Vagina (tissue), 2 donors: ENCODE measurements around the gene HAGHL. TPM values are rescaled to one million over a fixed set of nuclear protein-coding genes. Genes with fewer than 3 reads are reported as not detected.
"Not testable (repeated sequence)": the region's sequence is repeated elsewhere in the genome, so short reads cannot be mapped to it uniquely, and the experiment has no call there.

ENCODE experiments used
- DNase-seq, 2 donors: peaks; one replicate each; pipeline ENCODE4 v3.0.0-alpha.2; 2017; ENCODE audit errors: extremely low spot score in 2 of 2
- H3K27ac ChIP-seq: fragments of 200-600 bp; sonication (generic); one replicate; pipeline ENCODE4 v1.5.1; 2019
- H3K27me3 ChIP-seq: fragments of 200-600 bp; sonication (generic); one replicate; pipeline ENCODE4 v1.5.1; 2019
- H3K36me3 ChIP-seq, 2 donors: fragments of 200-600 bp; sonication (generic); one replicate each; pipeline ENCODE4 v1.5.1; 2017 to 2019
- H3K4me1 ChIP-seq: fragments of 200-600 bp; sonication (generic); one replicate; pipeline ENCODE4 v1.5.1; 2019
- H3K4me3 ChIP-seq, 2 donors: fragments of 200-600 bp; sonication (generic); 1 replicate in 1 of 2; 2 replicates in 1 of 2; pipeline ENCODE4 v1.5.1; 2016 to 2019
- H3K9me3 ChIP-seq: fragments of 200-600 bp; sonication (generic); one replicate; pipeline ENCODE4 v1.5.1; 2019
- POLR2A ChIP-seq, 2 donors: fragments of 450-650 bp; IDR thresholded peaks; one replicate each; pipeline ENCODE4 v1.6.1; 2017; ENCODE audit warnings: antibody characterized with exemption in 2 of 2, mild to moderate bottlenecking in 2 of 2, moderate library complexity in 2 of 2
- POLR2AphosphoS5 ChIP-seq, 2 donors: sonication (generic); formaldehyde crosslinking; IDR thresholded peaks; one replicate each; pipeline ENCODE4 v1.9.0; 2017; ENCODE audit warnings: antibody characterized with exemption in 2 of 2, mild to moderate bottlenecking in 2 of 2, low read depth in 1 of 2; ENCODE audit not compliant: insufficient read depth in 1 of 2
- intact Hi-C: fragments of 100-400 bp; cut with DNase I; formaldehyde crosslinking; loops from one replicate; pipeline ENCODE4 v1.15.1; 2023
- total RNA-seq: library from RNA; depleted of rRNA; stranded (reverse); fragments of >200 nt; gene quantifications from one replicate; pipeline ENCODE4 v1.2.3, GENCODE V29; 2016
- TF ChIP-seq, protein P1 (sequence below), 3 experiments: fragments of 450-650 bp in 2 of 3; fragments of 200-600 bp in 1 of 3; sonication (generic) in 1 of 3; IDR thresholded peaks; one replicate each; pipeline ENCODE4 v1.5.1; 2017 to 2019; ENCODE audit warnings: antibody characterized with exemption in 3 of 3, mild to moderate bottlenecking in 2 of 3, moderate library complexity in 2 of 3

Gene HAGHL
- total RNA-seq, 1 donor from 2014 or later = 5.2 TPM

GRCh38 chr16:774086-775001 is 47.4 kb downstream of the HAGHL start:
- no peaks in the 10 kb centered on the region for H3K9me3 ChIP-seq
- TF ChIP-seq POLR2A (IDR thresholded peaks at IDR 0.05) = no peak
- no peak for TF ChIP-seq POLR2AphosphoS5 (IDR thresholded peaks at IDR 0.05; ENCODE audit: insufficient read depth in 1 of 2, low read depth in 1 of 2)
- TF ChIP-seq, protein P1, sequence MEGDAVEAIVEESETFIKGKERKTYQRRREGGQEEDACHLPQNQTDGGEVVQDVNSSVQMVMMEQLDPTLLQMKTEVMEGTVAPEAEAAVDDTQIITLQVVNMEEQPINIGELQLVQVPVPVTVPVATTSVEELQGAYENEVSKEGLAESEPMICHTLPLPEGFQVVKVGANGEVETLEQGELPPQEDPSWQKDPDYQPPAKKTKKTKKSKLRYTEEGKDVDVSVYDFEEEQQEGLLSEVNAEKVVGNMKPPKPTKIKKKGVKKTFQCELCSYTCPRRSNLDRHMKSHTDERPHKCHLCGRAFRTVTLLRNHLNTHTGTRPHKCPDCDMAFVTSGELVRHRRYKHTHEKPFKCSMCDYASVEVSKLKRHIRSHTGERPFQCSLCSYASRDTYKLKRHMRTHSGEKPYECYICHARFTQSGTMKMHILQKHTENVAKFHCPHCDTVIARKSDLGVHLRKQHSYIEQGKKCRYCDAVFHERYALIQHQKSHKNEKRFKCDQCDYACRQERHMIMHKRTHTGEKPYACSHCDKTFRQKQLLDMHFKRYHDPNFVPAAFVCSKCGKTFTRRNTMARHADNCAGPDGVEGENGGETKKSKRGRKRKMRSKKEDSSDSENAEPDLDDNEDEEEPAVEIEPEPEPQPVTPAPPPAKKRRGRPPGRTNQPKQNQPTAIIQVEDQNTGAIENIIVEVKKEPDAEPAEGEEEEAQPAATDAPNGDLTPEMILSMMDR (IDR thresholded peaks at IDR 0.05) = no peak
- no peaks in the 10 kb centered on the region for H3K36me3 ChIP-seq
- no peaks in the 10 kb centered on the region for H3K4me1 ChIP-seq
- no peak overlapping the region for H3K4me3 ChIP-seq
- H3K27ac ChIP-seq = no peak overlapping the region
- no peak for DNase-seq
- intact Hi-C loops = no loop called here
- no peaks in the 10 kb centered on the region for H3K27me3 ChIP-seq

- TF ChIP-seq POLR2A (IDR thresholded peaks at IDR 0.05) (no peak), POLR2AphosphoS5 (IDR thresholded peaks at IDR 0.05; ENCODE audit: insufficient read depth in 1 of 2, low read depth in 1 of 2) (no peak)
- TF ChIP-seq, protein P1 (IDR thresholded peaks at IDR 0.05) = no peak
- no peaks in the 10 kb centered on the region for H3K9me3 ChIP-seq
- H3K27me3 ChIP-seq = no peaks in the 10 kb centered on the region
- no peaks in the 10 kb centered on the region for H3K36me3 ChIP-seq
- intact Hi-C loops = no loop called here
- no peak for DNase-seq
- H3K27ac ChIP-seq = no peak overlapping the region
- H3K4me3 ChIP-seq = no peak overlapping the region
- H3K4me1 ChIP-seq = no peaks in the 10 kb centered on the region
Observed at GRCh38 chr16:775236-775796, 48.4 kb downstream of the HAGHL start.

DNA sequence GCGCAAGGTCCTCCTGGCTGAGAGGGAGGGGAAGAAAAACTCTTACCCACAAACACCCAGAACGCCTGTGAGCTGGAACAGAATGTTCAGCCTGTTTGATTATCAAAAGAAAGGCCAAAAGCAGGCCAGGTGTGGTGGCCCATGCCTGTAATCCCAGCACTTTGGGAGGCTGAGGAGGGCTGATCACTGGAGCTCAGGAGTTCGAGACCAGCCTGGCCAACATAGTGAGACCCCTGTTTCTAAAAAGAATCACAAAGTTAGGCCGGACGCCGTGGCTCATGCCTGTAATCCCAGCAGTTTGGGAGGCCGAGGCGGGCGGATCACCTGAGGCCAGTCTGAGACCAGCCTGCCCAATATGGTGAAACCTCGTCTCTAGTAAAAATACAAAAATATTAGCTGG is 49.4 kb downstream of the HAGHL start:
- H3K9me3 ChIP-seq, H3K4me3 ChIP-seq, DNase-seq, H3K4me1 ChIP-seq, H3K27ac ChIP-seq, H3K27me3 ChIP-seq, intact Hi-C loops, H3K36me3 ChIP-seq: not testable (repeated sequence)

GRCh38 chr16:776824-777223 is 49.9 kb downstream of the HAGHL start:
- Histone ChIP-seq H3K9me3 (no peaks in the 10 kb centered on the region), H3K27me3 (no peaks in the 10 kb centered on the region), H3K36me3 (no peaks in the 10 kb centered on the region), H3K27ac (no peak overlapping the region), H3K4me3 (no peak overlapping the region), H3K4me1 (no peaks in the 10 kb centered on the region)
- DNase-seq = no peak
- TF ChIP-seq, protein P1 (IDR thresholded peaks at IDR 0.05) = no peak
- TF ChIP-seq POLR2AphosphoS5 (IDR thresholded peaks at IDR 0.05; ENCODE audit: insufficient read depth in 1 of 2, low read depth in 1 of 2) = no peak
- no peak for TF ChIP-seq POLR2A (IDR thresholded peaks at IDR 0.05)
- intact Hi-C loops = no loop called here

- TF ChIP-seq POLR2AphosphoS5 (IDR thresholded peaks at IDR 0.05; ENCODE audit: insufficient read depth in 1 of 2, low read depth in 1 of 2) (no peak), POLR2A (IDR thresholded peaks at IDR 0.05) (no peak)
- TF ChIP-seq, protein P1 (IDR thresholded peaks at IDR 0.05) = no peak
- H3K36me3 ChIP-seq = no peaks in the 10 kb centered on the region
- H3K27ac ChIP-seq = no peak overlapping the region
- no peaks in the 10 kb centered on the region for H3K9me3 ChIP-seq
- intact Hi-C loops = no loop called here
- H3K27me3 ChIP-seq = no peaks in the 10 kb centered on the region
- no peak for DNase-seq
- peaks cover 3% of the 10 kb centered on the region for H3K4me1 ChIP-seq
- no peak overlapping the region for H3K4me3 ChIP-seq
Observed at GRCh38 chr16:777826-778225, 50.9 kb downstream of the HAGHL start.
